ENCODE measurements around the gene PYDC1.
"Not testable (repeated sequence)": the region's sequence is repeated elsewhere in the genome, so short reads cannot be mapped to it uniquely, and the experiment has no call there.

The PYDC1 gene

DNA sequence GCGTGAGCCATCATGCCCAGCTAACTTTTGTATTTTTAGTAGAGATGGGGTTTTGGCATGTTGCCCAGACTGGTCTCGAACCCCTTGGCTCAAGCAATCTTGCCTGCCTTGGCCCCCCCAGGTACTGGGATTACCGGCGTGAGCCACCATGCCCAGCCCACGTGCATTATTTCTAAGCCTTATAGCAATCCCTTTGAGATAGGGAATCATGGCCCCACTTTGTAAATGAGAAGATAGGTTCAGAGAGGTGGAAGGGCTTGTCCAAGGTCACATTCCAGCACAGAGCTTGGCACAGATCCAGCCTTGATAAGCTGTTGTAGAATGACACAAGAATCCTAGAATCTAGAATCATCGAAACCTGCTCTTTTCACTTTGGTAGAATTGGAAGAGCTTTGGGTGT, 10.2 kb downstream of the PYDC1 start:
- in situ Hi-C loops (cut with HindIII; ENCODE audit: low pct_ligation_motif_present, low sequenced_read_pairs) = no loop called here

DNA sequence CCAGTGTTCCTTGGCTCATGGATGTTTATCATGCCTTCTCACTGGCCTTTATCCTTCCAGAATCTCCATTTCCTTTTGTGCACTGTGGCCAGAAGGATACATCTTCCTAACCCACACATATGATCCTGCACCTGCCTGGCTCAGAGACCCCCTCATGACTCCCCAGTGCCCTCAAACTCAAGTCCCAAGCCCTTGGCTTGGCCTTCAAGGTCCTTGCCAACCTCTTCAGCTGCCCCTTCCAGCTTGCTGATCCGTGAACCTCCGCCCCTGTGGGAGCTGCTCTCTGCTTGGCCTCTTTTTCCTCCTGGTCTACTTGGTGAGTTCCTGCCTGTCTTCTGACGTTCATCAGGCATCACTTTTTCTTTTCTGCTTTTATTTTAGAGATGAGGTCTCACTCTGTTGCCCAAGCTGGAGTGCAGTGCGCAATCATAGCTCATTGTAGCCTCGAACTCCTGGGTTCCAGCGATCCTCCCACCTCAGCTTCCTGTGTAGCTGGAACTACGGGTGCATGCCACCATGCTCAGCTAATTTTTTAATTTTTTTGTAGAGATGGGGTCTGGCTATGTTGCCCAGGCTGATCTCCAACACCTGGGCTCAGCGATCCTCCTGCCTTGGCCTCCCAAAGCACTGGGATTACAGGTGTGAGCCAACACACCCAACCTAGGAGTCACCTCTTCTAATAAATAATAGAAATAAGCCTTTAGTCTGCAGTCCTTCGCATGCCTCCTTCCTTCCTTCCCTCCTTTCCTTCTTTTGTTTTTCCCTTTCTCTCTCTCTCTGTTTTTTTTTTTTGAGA, 11.9 kb downstream of the PYDC1 start:
- DNase-seq = no peak
- TF ChIP-seq, protein P1, sequence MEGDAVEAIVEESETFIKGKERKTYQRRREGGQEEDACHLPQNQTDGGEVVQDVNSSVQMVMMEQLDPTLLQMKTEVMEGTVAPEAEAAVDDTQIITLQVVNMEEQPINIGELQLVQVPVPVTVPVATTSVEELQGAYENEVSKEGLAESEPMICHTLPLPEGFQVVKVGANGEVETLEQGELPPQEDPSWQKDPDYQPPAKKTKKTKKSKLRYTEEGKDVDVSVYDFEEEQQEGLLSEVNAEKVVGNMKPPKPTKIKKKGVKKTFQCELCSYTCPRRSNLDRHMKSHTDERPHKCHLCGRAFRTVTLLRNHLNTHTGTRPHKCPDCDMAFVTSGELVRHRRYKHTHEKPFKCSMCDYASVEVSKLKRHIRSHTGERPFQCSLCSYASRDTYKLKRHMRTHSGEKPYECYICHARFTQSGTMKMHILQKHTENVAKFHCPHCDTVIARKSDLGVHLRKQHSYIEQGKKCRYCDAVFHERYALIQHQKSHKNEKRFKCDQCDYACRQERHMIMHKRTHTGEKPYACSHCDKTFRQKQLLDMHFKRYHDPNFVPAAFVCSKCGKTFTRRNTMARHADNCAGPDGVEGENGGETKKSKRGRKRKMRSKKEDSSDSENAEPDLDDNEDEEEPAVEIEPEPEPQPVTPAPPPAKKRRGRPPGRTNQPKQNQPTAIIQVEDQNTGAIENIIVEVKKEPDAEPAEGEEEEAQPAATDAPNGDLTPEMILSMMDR (IDR thresholded peaks at IDR 0.05; ENCODE audit: low read depth, low read length, missing control alignments) = no peak
- no peaks in the 10 kb centered on the region for H3K36me3 ChIP-seq (replicated peaks)
- peaks cover 6% of the 10 kb centered on the region for H3K27me3 ChIP-seq (replicated peaks)
- H3K27ac ChIP-seq = no peak overlapping the region
- H3K4me3 ChIP-seq (ENCODE audit: low read depth, low read length) = no peak overlapping the region
- in situ Hi-C loops (cut with HindIII; ENCODE audit: low pct_ligation_motif_present, low sequenced_read_pairs) = no loop called here

More for the DNA sequence above, 10.2 kb downstream of the PYDC1 start:
- peaks cover 6% of the 10 kb centered on the region for H3K27me3 ChIP-seq (replicated peaks)
- TF ChIP-seq, protein P1 (IDR thresholded peaks at IDR 0.05; ENCODE audit: low read depth, low read length, missing control alignments) = no peak
- no peak overlapping the region for H3K27ac ChIP-seq
- no peak for DNase-seq
- no peak overlapping the region for H3K4me3 ChIP-seq (ENCODE audit: low read depth, low read length)
- no peaks in the 10 kb centered on the region for H3K36me3 ChIP-seq (replicated peaks)

DNA sequence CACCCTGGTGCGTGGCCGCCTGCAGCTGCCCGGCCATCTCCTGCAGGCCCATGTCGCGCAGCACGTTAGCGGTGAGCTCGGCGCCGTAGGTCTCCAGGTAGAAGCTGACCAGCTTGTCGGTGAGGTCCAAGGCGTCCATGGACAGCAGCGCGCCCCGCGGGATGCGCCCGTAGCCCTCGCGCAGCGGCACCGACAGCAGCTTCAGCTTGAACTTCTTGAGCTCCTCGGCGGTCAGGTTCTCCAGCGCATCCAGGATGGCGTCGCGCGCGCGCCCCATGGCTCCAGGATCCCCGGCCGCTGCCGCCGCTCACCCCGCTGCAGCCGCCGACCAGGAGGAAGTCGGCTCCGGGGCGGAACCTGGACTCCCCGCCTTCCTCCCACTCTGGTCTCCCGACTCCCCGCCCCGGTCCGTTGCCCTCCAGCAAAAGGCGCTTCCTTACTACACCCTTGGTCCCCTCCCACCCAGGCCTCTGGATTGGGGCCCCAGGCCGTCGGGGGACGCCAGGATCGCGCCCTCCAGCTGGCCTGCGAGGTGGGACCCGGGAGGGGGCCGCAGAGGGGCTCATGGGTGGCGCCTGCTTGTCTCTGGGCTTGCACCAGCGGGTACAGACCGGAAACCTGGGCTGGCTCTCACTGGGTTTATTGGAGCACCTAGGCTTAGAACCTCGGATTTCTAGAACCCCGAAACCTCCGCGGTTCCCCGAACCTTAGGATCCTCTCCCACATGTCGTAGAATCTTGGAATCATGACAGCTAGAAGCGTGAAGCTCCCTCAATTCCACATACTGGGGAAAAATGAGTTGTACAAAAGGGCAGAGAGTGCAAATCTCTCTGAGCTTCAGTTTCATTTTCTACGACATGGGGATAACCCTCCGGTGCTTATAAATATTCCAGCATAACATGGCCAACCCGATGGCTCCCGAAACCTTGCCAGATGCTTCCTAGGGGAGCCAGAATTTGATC, 14.2 kb downstream of the PYDC1 start, which contains the start of gene PYCARD:
Gene PYCARD, minus strand, starts transcription at position 347 of the 962 bp plus-strand sequence. Its CDS starts 70 bp downstream, at position 277.
- Histone ChIP-seq H3K36me3 (replicated peaks) (peaks cover 5% of the 10 kb centered on the region), H3K27me3 (replicated peaks) (peaks cover 1% of the 10 kb centered on the region), H3K27ac (no peak within 1 kb of the TSS), H3K4me3 (ENCODE audit: low read depth, low read length) (peak within 1 kb of the TSS; percentile 65)
- in situ Hi-C loops (cut with HindIII; ENCODE audit: low pct_ligation_motif_present, low sequenced_read_pairs) = no loop called here
- no peak for DNase-seq
- TF ChIP-seq, protein P1 (IDR thresholded peaks at IDR 0.05; ENCODE audit: low read depth, low read length, missing control alignments) = no peak

DNA sequence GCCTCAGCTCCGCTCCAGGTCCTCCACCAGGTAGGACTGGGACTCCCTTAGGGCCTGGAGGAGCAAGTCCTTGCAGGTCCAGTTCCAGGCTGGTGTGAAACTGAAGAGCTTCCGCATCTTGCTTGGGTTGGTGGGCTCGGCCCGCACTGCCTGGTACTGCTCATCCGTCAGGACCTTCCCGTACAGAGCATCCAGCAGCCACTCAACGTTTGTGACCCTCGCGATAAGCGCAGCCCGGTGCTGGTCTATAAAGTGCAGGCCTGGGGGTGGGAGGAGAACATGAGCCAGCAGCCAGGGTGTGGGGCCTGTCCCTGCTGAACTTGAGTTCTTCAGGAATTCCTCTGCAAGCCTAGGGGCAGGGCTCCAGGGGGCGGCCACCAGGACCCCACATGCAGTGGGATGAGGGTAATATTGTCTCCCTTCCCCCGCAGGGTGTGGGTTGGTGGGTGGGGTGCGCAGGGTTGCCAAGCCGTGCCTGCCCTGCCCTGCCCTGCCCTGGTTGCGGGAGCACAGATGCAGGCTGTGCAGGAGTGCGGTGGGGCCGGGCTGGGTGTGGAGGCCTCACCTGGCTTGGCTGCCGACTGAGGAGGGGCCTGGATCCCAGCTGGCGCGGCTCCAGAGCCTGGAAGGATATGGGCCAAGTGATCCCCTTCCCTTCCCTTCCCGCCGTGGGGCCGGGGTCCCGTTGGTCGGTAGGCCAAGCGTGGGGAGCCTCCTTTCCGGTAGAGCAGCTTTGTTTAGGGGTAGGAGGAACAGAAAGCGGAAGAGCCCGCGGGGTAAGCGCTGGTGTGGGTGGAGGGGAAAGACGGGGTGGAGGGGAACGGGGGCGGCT, 15.1 kb downstream of the PYDC1 start:
- TF ChIP-seq, protein P1 (IDR thresholded peaks at IDR 0.05; ENCODE audit: low read depth, low read length, missing control alignments) = no peak
- H3K36me3 ChIP-seq (replicated peaks) = peaks cover 11% of the 10 kb centered on the region
- no peak for DNase-seq

DNA sequence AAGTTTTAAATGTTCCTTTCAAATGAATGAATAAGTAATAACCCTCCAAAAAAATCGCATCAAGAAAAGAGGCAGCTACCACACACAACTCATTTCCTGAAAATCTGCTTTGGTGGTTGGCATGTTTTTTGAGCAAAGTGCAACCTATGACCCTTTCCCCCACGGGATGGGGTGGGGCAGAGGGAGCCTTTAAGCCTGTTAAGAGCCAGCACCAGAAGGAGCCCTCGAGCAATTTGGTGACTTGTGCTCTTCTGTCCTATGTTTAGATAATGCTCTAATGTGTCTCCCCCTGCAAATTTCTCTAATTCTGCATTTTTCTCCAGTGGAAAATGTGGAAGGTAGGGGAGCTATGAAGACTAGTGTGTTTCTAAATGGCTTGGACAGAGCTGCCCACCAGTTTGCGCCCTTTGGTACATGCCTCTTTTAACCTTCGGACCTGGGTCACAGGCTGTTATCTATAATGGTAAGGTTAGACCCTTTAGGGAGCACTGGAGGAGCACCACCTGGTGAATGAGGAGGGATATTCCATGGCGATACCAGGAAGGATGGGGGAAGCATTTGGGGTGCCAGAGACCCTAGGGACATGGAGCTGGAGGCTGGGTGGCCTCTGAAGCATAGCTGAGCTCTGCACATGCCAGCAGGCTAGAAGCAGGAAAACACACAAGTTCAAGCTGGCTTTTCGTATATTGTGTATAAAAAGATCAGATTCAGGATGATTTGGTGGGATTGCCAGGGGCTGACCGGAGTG, 15.9 kb downstream of the PYDC1 start:
- TF ChIP-seq, protein P1 (IDR thresholded peaks at IDR 0.05; ENCODE audit: low read depth, low read length, missing control alignments) = peak; percentile 28
- Histone ChIP-seq H3K27ac (no peak overlapping the region), H3K36me3 (replicated peaks) (peaks cover 19% of the 10 kb centered on the region), H3K27me3 (replicated peaks) (no peaks in the 10 kb centered on the region), H3K4me3 (ENCODE audit: low read depth, low read length) (no peak overlapping the region)
- DNase-seq = no peak
- in situ Hi-C loops (cut with HindIII; ENCODE audit: low pct_ligation_motif_present, low sequenced_read_pairs) = no loop called here

More for the DNA sequence above, 15.1 kb downstream of the PYDC1 start:
- no peak overlapping the region for H3K27ac ChIP-seq
- H3K4me3 ChIP-seq (ENCODE audit: low read depth, low read length) = peak overlapping the region; percentile 65
- no peaks in the 10 kb centered on the region for H3K27me3 ChIP-seq (replicated peaks)
- in situ Hi-C loops (cut with HindIII; ENCODE audit: low pct_ligation_motif_present, low sequenced_read_pairs) = no loop called here

DNA sequence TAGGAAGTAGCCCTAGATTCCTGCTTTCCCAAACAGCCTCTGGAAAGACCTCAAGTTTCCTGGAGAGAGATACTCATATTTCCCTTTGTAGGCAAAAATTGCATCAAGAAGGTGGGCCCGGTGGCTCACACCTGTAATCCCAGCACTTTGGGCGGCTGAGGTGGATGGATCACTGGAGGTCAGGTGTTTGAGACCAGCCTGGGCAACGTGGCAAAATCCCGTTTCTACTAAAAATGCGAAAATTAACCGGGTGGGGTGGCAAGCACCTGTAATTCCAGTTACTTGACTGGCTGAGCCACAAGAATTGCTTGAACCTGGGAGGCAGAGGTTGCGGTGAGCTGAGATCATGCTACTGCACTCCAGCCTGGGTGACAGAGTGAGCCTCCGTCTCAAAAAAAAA, 16.8 kb downstream of the PYDC1 start:
- H3K27ac ChIP-seq; H3K27me3 ChIP-seq (replicated peaks); H3K4me3 ChIP-seq (ENCODE audit: low read depth, low read length); in situ Hi-C loops (cut with HindIII; ENCODE audit: low pct_ligation_motif_present, low sequenced_read_pairs); DNase-seq: not testable (repeated sequence)
- H3K36me3 ChIP-seq (replicated peaks) = peaks cover 26% of the 10 kb centered on the region

Measured in brain microvascular endothelial cell (primary cell).